SK-N-SH (cell line): ENCODE results near the gene EPYC. TPM values are rescaled to one million over a fixed set of nuclear protein-coding genes. Genes with fewer than 3 reads are reported as not detected.

Experiments used
- CTCF ChIA-PET: fragments of 300-600, 350-600 bp; formaldehyde crosslinking; extraction: SDS; loops from one replicate; lab custom pipeline; 2021; lab: Yijun Ruan, JAX
- POLR2A ChIA-PET: fragments of 350-600 bp; sonication (Branson Sonifier 250); formaldehyde crosslinking; extraction: SDS; loops from one replicate; lab custom pipeline; 2020; ENCODE audit warnings: antibody characterized with exemption, inconsistent platforms; lab: Yijun Ruan, JAX
- DNase-seq: peaks from one replicate; pipeline ENCODE4 v3.0.0; 2012
- H2AFZ ChIP-seq: fragments of 200-600 bp; sonication (generic); 2 replicates; pipeline ENCODE4 v1.8.1; 2016; ENCODE audit warnings: antibody characterized with exemption, mild to moderate bottlenecking, low read depth
- H3F3A ChIP-seq: fragments of 200-600 bp; sonication (generic); replicated peaks from 2 replicates; pipeline ENCODE3; 2016; ENCODE audit warnings: antibody characterized with exemption, mild to moderate bottlenecking; ENCODE audit not compliant: insufficient read depth
- H3K27ac ChIP-seq, 2 experiments: fragments of 200-500 bp in 1 of 2; fragments of 200-600 bp in 1 of 2; sonication (Bioruptor generic) in 1 of 2; sonication (generic), shearing (Covaris generic) in 1 of 2; 2 replicates each; pipeline versions ENCODE4 v1.5.1 to v1.6.1; 2014 to 2016; ENCODE audit warnings: low read depth in 2 of 2, inconsistent platforms in 1 of 2, low read length in 1 of 2, mild to moderate bottlenecking in 1 of 2, mixed read lengths in 1 of 2
- H3K27me3 ChIP-seq: fragments of 200-600 bp; sonication (generic), shearing (Covaris generic); 2 replicates; pipeline ENCODE4 v1.6.1; 2016; ENCODE audit warnings: mixed run types; ENCODE audit not compliant: insufficient read depth
- H3K36me3 ChIP-seq, 2 experiments: fragments of 200-500 bp in 1 of 2; fragments of 200-600 bp in 1 of 2; sonication (Bioruptor generic) in 1 of 2; sonication (generic) in 1 of 2; replicated peaks in 1 of 2; 2 replicates each; pipeline versions ENCODE3 to v1.5.1; 2014 to 2016; ENCODE audit warnings: low read length in 1 of 2, mild to moderate bottlenecking in 1 of 2; ENCODE audit not compliant: insufficient read depth in 2 of 2, control insufficient read depth in 1 of 2
- H3K4me1 ChIP-seq, 2 experiments: fragments of 200-500 bp in 1 of 2; fragments of 200-600 bp in 1 of 2; sonication (Bioruptor generic) in 1 of 2; sonication (generic), shearing (Covaris generic) in 1 of 2; 2 replicates each; pipeline versions ENCODE4 v1.5.1 to v1.6.1; 2014 to 2016; ENCODE audit warnings: low read depth in 1 of 2, low read length in 1 of 2, mixed run types in 1 of 2; ENCODE audit not compliant: insufficient read depth in 2 of 2, control insufficient read depth in 1 of 2
- H3K4me2 ChIP-seq: fragments of 200-600 bp; sonication (generic), shearing (Covaris generic); 2 replicates; pipeline ENCODE4 v1.6.1; 2017; ENCODE audit warnings: mixed run types
- H3K4me3 ChIP-seq, 2 experiments: fragments of 200-500 bp in 1 of 2; fragments of 200-600 bp in 1 of 2; sonication (Bioruptor generic) in 1 of 2; sonication (generic), shearing (Covaris generic) in 1 of 2; 2 replicates each; pipeline versions ENCODE4 v1.5.1 to v1.8.1; 2014 to 2016; ENCODE audit warnings: low read depth in 2 of 2, inconsistent platforms in 1 of 2, low read length in 1 of 2, mild to moderate bottlenecking in 1 of 2, mixed read lengths in 1 of 2, moderate library complexity in 1 of 2
- H3K79me2 ChIP-seq: fragments of 200-600 bp; sonication (generic); 2 replicates; pipeline ENCODE4 v1.8.1; 2017; ENCODE audit warnings: mild to moderate bottlenecking; ENCODE audit not compliant: insufficient read depth
- H3K9ac ChIP-seq: fragments of 200-600 bp; sonication (generic); 2 replicates; pipeline ENCODE4 v1.6.1; 2017; ENCODE audit warnings: mixed run types
- H3K9me2 ChIP-seq: fragments of 200-600 bp; sonication (generic); 2 replicates; pipeline ENCODE4 v1.6.1; 2017; ENCODE audit warnings: mixed run types
- H3K9me3 ChIP-seq: fragments of 200-600 bp; sonication (generic); 2 replicates; pipeline ENCODE4 v1.6.1; 2017; ENCODE audit warnings: mixed run types, mild to moderate bottlenecking, moderate library complexity
- H4K20me1 ChIP-seq: fragments of 200-600 bp; sonication (generic); 2 replicates; pipeline ENCODE4 v1.6.1; 2017; ENCODE audit warnings: mild to moderate bottlenecking, mixed run types; ENCODE audit not compliant: insufficient read depth
- CHD2 ChIP-seq: fragments of 150-350 bp; IDR thresholded peaks from 2 replicates; pipeline ENCODE4 v1.6.1; 2018; ENCODE audit warnings: low read length; ENCODE audit not compliant: partially characterized antibody
- CTCF ChIP-seq: fragments of 200-600 bp; sonication (generic); IDR thresholded peaks from 2 replicates; pipeline ENCODE4 v1.6.1; 2017; ENCODE audit warnings: antibody characterized with exemption, mild to moderate bottlenecking, moderate library complexity
- ELF1 ChIP-seq: IDR thresholded peaks from 2 replicates; pipeline ENCODE4 v1.4.0; 2012
- EP300 ChIP-seq, 2 experiments: IDR thresholded peaks; 2 replicates each; pipeline versions ENCODE4 v1.4.0 to v1.6.1; 2012; ENCODE audit warnings: borderline replicate concordance in 1 of 2, low read depth in 1 of 2, low read length in 1 of 2
- EZH2phosphoT487 ChIP-seq: fragments of 200-600 bp; sonication (generic); IDR thresholded peaks from 2 replicates; pipeline ENCODE4 v1.6.1; 2017; ENCODE audit warnings: low read depth, mixed run types, mild to moderate bottlenecking, antibody characterized with exemption, moderate library complexity, borderline replicate concordance
- FOSL2 ChIP-seq: IDR thresholded peaks from 2 replicates; pipeline ENCODE4 v1.4.0; 2012; ENCODE audit warnings: low read depth, mild to moderate bottlenecking, moderate library complexity, borderline replicate concordance
- FOXJ3 ChIP-seq: sonication (generic); formaldehyde crosslinking; IDR thresholded peaks from 2 replicates; pipeline ENCODE4 v1.5.1; 2020; ENCODE audit warnings: mild to moderate bottlenecking, missing genetic modification reagents
- FOXM1 ChIP-seq: IDR thresholded peaks from 2 replicates; pipeline ENCODE4 v1.4.0; 2012; ENCODE audit warnings: low read depth, mild to moderate bottlenecking
- GATA2 ChIP-seq: sonication (generic); formaldehyde crosslinking; IDR thresholded peaks from 2 replicates; pipeline ENCODE4 v1.5.0; 2020; ENCODE audit warnings: mild to moderate bottlenecking, missing genetic modification reagents
- IRF3 ChIP-seq: fragments of 150-350 bp; IDR thresholded peaks from 2 replicates; pipeline ENCODE4 v1.6.1; 2016; ENCODE audit warnings: mild to moderate bottlenecking, low read depth, low read length
- JUND ChIP-seq: IDR thresholded peaks from 2 replicates; pipeline ENCODE4 v1.4.0; 2012
- MEF2A ChIP-seq: IDR thresholded peaks from 2 replicates; pipeline ENCODE4 v1.4.0; 2012; ENCODE audit warnings: low read depth, borderline replicate concordance
- NRF1 ChIP-seq: IDR thresholded peaks from 2 replicates; pipeline ENCODE4 v1.6.1; 2012; ENCODE audit warnings: low read depth, mild to moderate bottlenecking, low read length
- PBX3 ChIP-seq: IDR thresholded peaks from 2 replicates; pipeline ENCODE4; 2012
- POLR2AphosphoS5 ChIP-seq: IDR thresholded peaks from 2 replicates; pipeline ENCODE4 v1.6.1; 2012; ENCODE audit warnings: low read depth, low read length
- RAD21 ChIP-seq: IDR thresholded peaks from 2 replicates; pipeline ENCODE4 v1.6.1; 2012; ENCODE audit warnings: mild to moderate bottlenecking, low read length
- RCOR1 ChIP-seq: fragments of 150-350 bp; IDR thresholded peaks from 2 replicates; pipeline ENCODE4 v1.6.1; 2017; ENCODE audit warnings: antibody characterized with exemption, low read length
- RFX5 ChIP-seq: IDR thresholded peaks from 2 replicates; pipeline ENCODE4 v1.6.1; 2012; ENCODE audit warnings: mild to moderate bottlenecking, improper control_type of control experiment, low read length
- RXRA ChIP-seq: IDR thresholded peaks from 2 replicates; pipeline ENCODE4 v1.4.0; 2012; ENCODE audit warnings: low read depth, mild to moderate bottlenecking, borderline replicate concordance
- SIN3A ChIP-seq: IDR thresholded peaks from 2 replicates; pipeline ENCODE4 v1.6.1; 2012; ENCODE audit warnings: low read depth, mild to moderate bottlenecking, low read length, moderate library complexity, borderline replicate concordance
- SMC3 ChIP-seq: IDR thresholded peaks from 2 replicates; pipeline ENCODE4 v1.6.1; 2012; ENCODE audit warnings: low read depth, low read length, improper control_type of control experiment
- TAF1 ChIP-seq: IDR thresholded peaks from 2 replicates; pipeline ENCODE4 v1.6.1; 2012; ENCODE audit warnings: low read depth, mild to moderate bottlenecking, low read length, moderate library complexity, borderline replicate concordance
- TCF12 ChIP-seq: IDR thresholded peaks from 2 replicates; pipeline ENCODE4 v1.4.0; 2012
- TEAD4 ChIP-seq: IDR thresholded peaks from 2 replicates; pipeline ENCODE4 v1.4.0; 2012; ENCODE audit warnings: mild to moderate bottlenecking, borderline replicate concordance; ENCODE audit not compliant: insufficient read depth
- USF1 ChIP-seq: IDR thresholded peaks from 2 replicates; pipeline ENCODE4 v1.4.0; 2012; ENCODE audit warnings: low read depth, borderline replicate concordance
- WGBS: methylation state at CpG from one replicate; pipeline ENCODE4 v1.1.6; 2017; ENCODE audit warnings: low lambda C conversion rate; 5-methylcytosine and 5-hydroxymethylcytosine counted together
- polyA plus RNA-seq, 3 experiments: library from polyadenylated mRNA; depleted of rRNA; stranded (reverse); fragments of >200 nt; gene quantifications; 2 replicates each; pipeline ENCODE4 v1.2.3, GENCODE V29; 2012
- TF ChIP-seq, protein P1 (sequence below): IDR thresholded peaks from 2 replicates; pipeline ENCODE4 v1.4.0; 2012; ENCODE audit warnings: low read depth
- TF ChIP-seq, protein P2 (sequence below): fragments of 150-350 bp; IDR thresholded peaks from 2 replicates; pipeline ENCODE4 v1.6.1; 2017; ENCODE audit warnings: antibody characterized with exemption, low read length, low read depth, borderline replicate concordance

EPYC gene
- polyA plus RNA-seq, 1 of the 3 experiments (the other 2 are of a cell fraction): not detected

DNA sequence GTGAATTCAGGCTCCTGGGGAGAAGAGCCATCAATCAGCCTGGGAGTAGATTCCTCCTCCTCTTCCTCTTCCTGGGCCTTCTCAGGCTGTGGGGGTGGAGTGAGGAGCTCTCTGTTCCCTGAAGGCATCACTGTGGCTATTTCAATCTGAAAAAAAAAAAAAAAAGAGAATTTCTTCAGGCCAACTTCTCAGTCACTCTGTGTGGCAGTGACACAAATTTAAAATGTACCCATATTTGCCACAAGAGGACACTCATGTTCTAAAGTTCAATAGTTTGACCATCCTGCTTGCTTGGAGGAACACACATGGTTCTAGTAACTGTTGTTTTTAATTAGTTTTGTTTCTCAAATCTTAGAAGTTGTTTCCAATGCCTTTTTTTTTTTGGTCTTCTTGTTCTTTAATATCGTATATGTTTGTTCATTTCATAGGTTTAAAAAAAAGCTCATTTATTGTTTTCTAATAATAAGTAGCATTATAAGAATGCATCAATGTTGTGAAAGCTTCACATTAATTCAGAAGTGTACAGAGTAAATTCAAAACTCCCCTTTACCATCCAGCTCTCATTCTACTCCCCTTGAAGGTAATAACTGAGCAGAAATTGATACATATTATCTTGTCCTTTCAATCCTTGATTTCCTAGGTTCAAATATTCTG is 26.5 kb downstream of the EPYC start:
- ChIA-PET POLR2A (no interaction called here), CTCF (interaction anchor here (0.6 to 4.3 kb wide), 41 partner anchors 9 to 1800 kb away, joined by 3 to 61 read pairs (median 3); partner anchors contain the start of gene DCN)
- peaks cover 2 to 9% of the 10 kb centered on the region in 2 experiments; a peak in 3 of 4 replicates for H3K4me1 ChIP-seq
- H3F3A ChIP-seq: peaks cover 4% of the 10 kb centered on the region
- no peaks in the 10 kb centered on the region for H3K79me2 ChIP-seq
- peak; percentile 32 for DNase-seq
- WGBS: 6% methylated on average over 1 of the region's 1 CpG
- no peak overlapping the region for H3K9ac ChIP-seq
- no peak overlapping the region for H3K4me2 ChIP-seq
- H3K4me3 ChIP-seq: no peak overlapping the region; a peak in 1 of 4 replicates
- H3K9me2 ChIP-seq: no peaks in the 10 kb centered on the region
- H3K27me3 ChIP-seq: no peaks in the 10 kb centered on the region
- no peaks in the 10 kb centered on the region for H3K9me3 ChIP-seq
- H2AFZ ChIP-seq: no peak overlapping the region
- no peaks in the 10 kb centered on the region for H3K36me3 ChIP-seq
- no peaks in the 10 kb centered on the region for H4K20me1 ChIP-seq
- no peak overlapping the region for H3K27ac ChIP-seq
- TF ChIP-seq PBX3 (no peak), RFX5 (peak; percentile 40; the same call in 1 of the 2 replicates), CHD2 (peak; percentile 30), FOXJ3 (CRISPR knock-in tag) (no peak), SMC3 (peak; percentile 96), GATA2 (CRISPR knock-in tag) (no peak), USF1 (no peak), EZH2phosphoT487 (no peak), TAF1 (no peak), EP300 (IDR thresholded peaks at IDR 0.05; ENCODE audit: borderline replicate concordance in 1 of 2, low read depth in 1 of 2, low read length in 1 of 2) (no peak), CTCF (peak; percentile 91), SIN3A (no peak), POLR2AphosphoS5 (no peak), TEAD4 (0 out of 2 replicates have a peak, but pooled peaks have one; percentile 12), RAD21 (peak; percentile 98), RCOR1 (no peak), RXRA (no peak), TCF12 (peak; percentile 56), IRF3 (no peak), NRF1 (no peak), JUND (no peak), ELF1 (no peak), MEF2A (no peak), FOXM1 (no peak), FOSL2 (no peak)
- TF ChIP-seq, protein P1, sequence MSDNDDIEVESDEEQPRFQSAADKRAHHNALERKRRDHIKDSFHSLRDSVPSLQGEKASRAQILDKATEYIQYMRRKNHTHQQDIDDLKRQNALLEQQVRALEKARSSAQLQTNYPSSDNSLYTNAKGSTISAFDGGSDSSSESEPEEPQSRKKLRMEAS: no peak
- TF ChIP-seq, protein P2, sequence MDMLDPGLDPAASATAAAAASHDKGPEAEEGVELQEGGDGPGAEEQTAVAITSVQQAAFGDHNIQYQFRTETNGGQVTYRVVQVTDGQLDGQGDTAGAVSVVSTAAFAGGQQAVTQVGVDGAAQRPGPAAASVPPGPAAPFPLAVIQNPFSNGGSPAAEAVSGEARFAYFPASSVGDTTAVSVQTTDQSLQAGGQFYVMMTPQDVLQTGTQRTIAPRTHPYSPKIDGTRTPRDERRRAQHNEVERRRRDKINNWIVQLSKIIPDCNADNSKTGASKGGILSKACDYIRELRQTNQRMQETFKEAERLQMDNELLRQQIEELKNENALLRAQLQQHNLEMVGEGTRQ: no peak
